ENCODE results near the gene DBN1.
A peak's percentile ranks its signal among the peaks of the same experiment; 100 is the strongest.

Gene DBN1

GRCh38 chr5:177428574-177429217 is 44.7 kb downstream of the DBN1 start:
- no peak for DNase-seq
- Histone ChIP-seq H3K23ac (ENCODE audit: low read length) (no peak overlapping the region), H3K18ac (ENCODE audit: low read length) (no peak overlapping the region), H4K91ac (ENCODE audit: low read depth, low read length) (no peak overlapping the region), H3K14ac (ENCODE audit: low read length) (no peak overlapping the region), H3K4me3 (ENCODE audit: low read depth, low read length) (no peak overlapping the region), H3K36me3 (ENCODE audit: control insufficient read depth in 1 of 2, insufficient read depth in 2 of 2, low read length in 2 of 2) (peaks cover 23 to 27% of the 10 kb centered on the region in 2 experiments), H4K8ac (ENCODE audit: low read depth, low read length) (no peak overlapping the region), H2AK5ac (ENCODE audit: low read length) (no peak overlapping the region), H3K79me1 (ENCODE audit: low read length) (peaks cover 9% of the 10 kb centered on the region), H2BK12ac (ENCODE audit: low read length) (no peak overlapping the region), H4K12ac (ENCODE audit: low read depth, low read length) (no peak overlapping the region), H3K27ac (ENCODE audit: low read depth, low read length) (no peak overlapping the region), H3K9me3 (ENCODE audit: insufficient read depth, low read depth, low read length) (no peaks in the 10 kb centered on the region), H3K4ac (ENCODE audit: low read depth, low read length) (no peak overlapping the region), H2AFZ (ENCODE audit: insufficient read depth, low read length, poor library complexity) (no peak overlapping the region), H3K79me2 (ENCODE audit: control insufficient read depth, insufficient read depth, low read length, poor library complexity) (peaks cover 5% of the 10 kb centered on the region), H2BK120ac (ENCODE audit: insufficient read depth, low read length, poor library complexity) (no peak overlapping the region), H3K9ac (ENCODE audit: low read length) (no peak overlapping the region), H3K4me1 (ENCODE audit: control insufficient read depth in 1 of 2, insufficient read depth in 2 of 2, low read length in 2 of 2) (peaks cover 13 to 14% of the 10 kb centered on the region in 2 experiments), H2BK5ac (ENCODE audit: low read depth, low read length, poor library complexity) (no peak overlapping the region), H3K4me2 (ENCODE audit: low read length) (no peak overlapping the region), H3K27me3 (ENCODE audit: insufficient read depth, low read length) (no peaks in the 10 kb centered on the region)
- WGBS (ENCODE audit: extremely low coverage, insufficient coverage, insufficient read length) = no CpG with 5 or more reads among the region's 10 CpGs

- peak overlapping the region; percentile 81 for H3K4me2 ChIP-seq (ENCODE audit: low read length)
- peak overlapping the region; percentile 13 for H3K4ac ChIP-seq (ENCODE audit: low read depth, low read length)
- H3K14ac ChIP-seq (ENCODE audit: low read length) = no peak overlapping the region
- H3K36me3 ChIP-seq (ENCODE audit: control insufficient read depth in 1 of 2, insufficient read depth in 2 of 2, low read length in 2 of 2) = peaks cover 18 to 21% of the 10 kb centered on the region in 2 experiments
- H4K12ac ChIP-seq (ENCODE audit: low read depth, low read length) = no peak overlapping the region
- no peak overlapping the region for H2BK120ac ChIP-seq (ENCODE audit: insufficient read depth, low read length, poor library complexity)
- no peak overlapping the region for H3K27ac ChIP-seq (ENCODE audit: low read depth, low read length)
- H3K23ac ChIP-seq (ENCODE audit: low read length) = no peak overlapping the region
- peaks cover 13 to 14% of the 10 kb centered on the region in 2 experiments for H3K4me1 ChIP-seq (ENCODE audit: control insufficient read depth in 1 of 2, insufficient read depth in 2 of 2, low read length in 2 of 2)
- peaks cover 9% of the 10 kb centered on the region for H3K79me1 ChIP-seq (ENCODE audit: low read length)
- no peak overlapping the region for H2AFZ ChIP-seq (ENCODE audit: insufficient read depth, low read length, poor library complexity)
- H3K9me3 ChIP-seq (ENCODE audit: insufficient read depth, low read depth, low read length) = no peaks in the 10 kb centered on the region
- WGBS (ENCODE audit: extremely low coverage, insufficient coverage, insufficient read length) = no CpG with 5 or more reads among the region's 11 CpGs
- H2BK12ac ChIP-seq (ENCODE audit: low read length) = no peak overlapping the region
- DNase-seq = no peak
- H3K18ac ChIP-seq (ENCODE audit: low read length) = no peak overlapping the region
- H3K27me3 ChIP-seq (ENCODE audit: insufficient read depth, low read length) = no peaks in the 10 kb centered on the region
- no peak overlapping the region for H4K91ac ChIP-seq (ENCODE audit: low read depth, low read length)
- peaks cover 5% of the 10 kb centered on the region for H3K79me2 ChIP-seq (ENCODE audit: control insufficient read depth, insufficient read depth, low read length, poor library complexity)
- no peak overlapping the region for H2BK5ac ChIP-seq (ENCODE audit: low read depth, low read length, poor library complexity)
- no peak overlapping the region for H4K8ac ChIP-seq (ENCODE audit: low read depth, low read length)
- no peak overlapping the region for H3K9ac ChIP-seq (ENCODE audit: low read length)
- H3K4me3 ChIP-seq (ENCODE audit: low read depth, low read length) = no peak overlapping the region
- H2AK5ac ChIP-seq (ENCODE audit: low read length) = no peak overlapping the region
Observed at GRCh38 chr5:177427919-177428573, 45.4 kb downstream of the DBN1 start.

- Histone ChIP-seq H3K9ac (ENCODE audit: low read length) (peak overlapping the region; percentile 89), H2BK120ac (ENCODE audit: insufficient read depth, low read length, poor library complexity) (no peak overlapping the region), H3K4ac (ENCODE audit: low read depth, low read length) (peak overlapping the region; percentile 42), H2BK5ac (ENCODE audit: low read depth, low read length, poor library complexity) (no peak overlapping the region), H3K14ac (ENCODE audit: low read length) (peak overlapping the region; percentile 92), H3K4me3 (ENCODE audit: low read depth, low read length) (peak overlapping the region; percentile 84), H3K79me2 (ENCODE audit: control insufficient read depth, insufficient read depth, low read length, poor library complexity) (peaks cover 5% of the 10 kb centered on the region), H4K8ac (ENCODE audit: low read depth, low read length) (peak overlapping the region; percentile 61), H3K27me3 (ENCODE audit: insufficient read depth, low read length) (no peaks in the 10 kb centered on the region), H3K4me1 (ENCODE audit: control insufficient read depth in 1 of 2, insufficient read depth in 2 of 2, low read length in 2 of 2) (peaks cover 13 to 14% of the 10 kb centered on the region in 2 experiments), H3K36me3 (ENCODE audit: control insufficient read depth in 1 of 2, insufficient read depth in 2 of 2, low read length in 2 of 2) (peaks cover 10 to 14% of the 10 kb centered on the region in 2 experiments), H2BK12ac (ENCODE audit: low read length) (no peak overlapping the region), H2AFZ (ENCODE audit: insufficient read depth, low read length, poor library complexity) (peak overlapping the region; percentile 77), H3K23ac (ENCODE audit: low read length) (no peak overlapping the region), H3K9me3 (ENCODE audit: insufficient read depth, low read depth, low read length) (no peaks in the 10 kb centered on the region), H4K12ac (ENCODE audit: low read depth, low read length) (no peak overlapping the region), H3K18ac (ENCODE audit: low read length) (peak overlapping the region; percentile 95), H3K4me2 (ENCODE audit: low read length) (peak overlapping the region; percentile 81), H4K91ac (ENCODE audit: low read depth, low read length) (peak overlapping the region; percentile 86), H3K27ac (ENCODE audit: low read depth, low read length) (peak overlapping the region; percentile 54), H2AK5ac (ENCODE audit: low read length) (peak overlapping the region; percentile 1), H3K79me1 (ENCODE audit: low read length) (peaks cover 9% of the 10 kb centered on the region)
- peak in 1 of 2 donors; percentile 33 for DNase-seq
- no CpG with 5 or more reads among the region's 11 CpGs for WGBS (ENCODE audit: extremely low coverage, insufficient coverage, insufficient read length)
Observed at GRCh38 chr5:177427211-177427822, 46.1 kb downstream of the DBN1 start.

- Histone ChIP-seq H3K9me3 (ENCODE audit: insufficient read depth, low read depth, low read length) (no peaks in the 10 kb centered on the region), H3K79me1 (ENCODE audit: low read length) (peaks cover 9% of the 10 kb centered on the region), H2BK120ac (ENCODE audit: insufficient read depth, low read length, poor library complexity) (peak within 1 kb of the TSS; percentile 84), H3K9ac (ENCODE audit: low read length) (peak within 1 kb of the TSS; percentile 89), H3K79me2 (ENCODE audit: control insufficient read depth, insufficient read depth, low read length, poor library complexity) (peaks cover 5% of the 10 kb centered on the region), H3K4me3 (ENCODE audit: low read depth, low read length) (peak within 1 kb of the TSS; percentile 84), H2AFZ (ENCODE audit: insufficient read depth, low read length, poor library complexity) (peak within 1 kb of the TSS; percentile 77), H2BK5ac (ENCODE audit: low read depth, low read length, poor library complexity) (peak within 1 kb of the TSS; percentile 89), H3K4me2 (ENCODE audit: low read length) (peak within 1 kb of the TSS; percentile 81), H3K18ac (ENCODE audit: low read length) (peak within 1 kb of the TSS; percentile 95), H3K27me3 (ENCODE audit: insufficient read depth, low read length) (no peaks in the 10 kb centered on the region), H3K36me3 (ENCODE audit: control insufficient read depth in 1 of 2, insufficient read depth in 2 of 2, low read length in 2 of 2) (peaks cover 4 to 8% of the 10 kb centered on the region in 2 experiments), H3K23ac (ENCODE audit: low read length) (no peak within 1 kb of the TSS), H3K27ac (ENCODE audit: low read depth, low read length) (peak within 1 kb of the TSS; percentile 82), H3K4ac (ENCODE audit: low read depth, low read length) (peak within 1 kb of the TSS; percentile 42), H3K14ac (ENCODE audit: low read length) (peak within 1 kb of the TSS; percentile 93), H2BK12ac (ENCODE audit: low read length) (peak within 1 kb of the TSS; percentile 74), H4K8ac (ENCODE audit: low read depth, low read length) (peak within 1 kb of the TSS; percentile 95), H4K12ac (ENCODE audit: low read depth, low read length) (peak within 1 kb of the TSS; percentile 92), H2AK5ac (ENCODE audit: low read length) (peak within 1 kb of the TSS; percentile 69), H4K91ac (ENCODE audit: low read depth, low read length) (peak within 1 kb of the TSS; percentile 92), H3K4me1 (ENCODE audit: control insufficient read depth in 1 of 2, insufficient read depth in 2 of 2, low read length in 2 of 2) (peaks cover 13 to 14% of the 10 kb centered on the region in 2 experiments)
- no CpG with 5 or more reads among the region's 82 CpGs for WGBS (ENCODE audit: extremely low coverage, insufficient coverage, insufficient read length)
- DNase-seq = no peak
Observed at GRCh38 chr5:177426566-177427210, 46.7 kb downstream of the DBN1 start, which contains the start of gene GRK6. GRK6 (plus strand) TSS chr5:177426676; CDS start chr5:177426846, 170 bp downstream.
